Activated T-helper 9 cell treated with anti-CD3 and anti-CD28 coated beads, Interleukin-2, amount 50 U/mL, for 16 hours (primary cell): ENCODE data around the gene TNFRSF11A.

Experiments
- DNase-seq: peaks from one replicate; pipeline ENCODE4 v3.0.0-alpha.2; 2020; ENCODE audit warnings: low read depth

The TNFRSF11A gene

GRCh38 chr18:62325806-62326645 lies 916 bp downstream of the TNFRSF11A start:
- DNase-seq, result no peak

GRCh38 chr18:62326646-62327348 lies 1.7 kb downstream of the TNFRSF11A start:
- no peak for DNase-seq

GRCh38 chr18:62327977-62328376 lies 2.9 kb downstream of the TNFRSF11A start:
- no peak for DNase-seq

- no peak for DNase-seq
Measured at GRCh38 chr18:62328586-62329525, 3.7 kb downstream of the TNFRSF11A start.

GRCh38 chr18:62329691-62330454 lies 4.8 kb downstream of the TNFRSF11A start:
- DNase-seq, result no peak

GRCh38 chr18:62330650-62331049 lies 5.5 kb downstream of the TNFRSF11A start:
- no peak for DNase-seq

GRCh38 chr18:62331581-62332356 lies 6.7 kb downstream of the TNFRSF11A start:
- no peak for DNase-seq

GRCh38 chr18:62332431-62332830 lies 7.3 kb downstream of the TNFRSF11A start:
- DNase-seq, result no peak

GRCh38 chr18:62332964-62333695 lies 8.0 kb downstream of the TNFRSF11A start:
- DNase-seq, result no peak

- DNase-seq, result no peak
Measured at GRCh38 chr18:62334120-62334519, 9.0 kb downstream of the TNFRSF11A start.

- DNase-seq, result no peak
Measured at GRCh38 chr18:62335494-62335893, 10.4 kb downstream of the TNFRSF11A start.

GRCh38 chr18:62336618-62337017 lies 11.5 kb downstream of the TNFRSF11A start:
- no peak for DNase-seq

- no peak for DNase-seq
Measured at GRCh38 chr18:62337336-62337735, 12.2 kb downstream of the TNFRSF11A start.

- no peak for DNase-seq
Measured at GRCh38 chr18:62338446-62339105, 13.5 kb downstream of the TNFRSF11A start.

- DNase-seq, result no peak
Measured at GRCh38 chr18:62339106-62339988, 14.2 kb downstream of the TNFRSF11A start.

- no peak for DNase-seq
Measured at GRCh38 chr18:62340996-62341395, 15.9 kb downstream of the TNFRSF11A start.

- no peak for DNase-seq
Measured at GRCh38 chr18:62341473-62341872, 16.4 kb downstream of the TNFRSF11A start.

- DNase-seq, result no peak
Measured at GRCh38 chr18:62342884-62343283, 17.8 kb downstream of the TNFRSF11A start.
